H4 (cell line): ENCODE measurements around the gene CLP1. TPM values are rescaled to one million over a fixed set of nuclear protein-coding genes. Genes with fewer than 3 reads are reported as not detected.

Experiments used
- DNase-seq: peaks from one replicate; pipeline ENCODE4 v3.0.0-alpha.2; 2015; ENCODE audit warnings: low spot score
- total RNA-seq: library from RNA; depleted of rRNA; stranded (reverse); fragments of >200 nt; shearing (Covaris generic); gene quantifications from 2 replicates; pipeline ENCODE4 v1.2.3, GENCODE V29; 2014; rRNA removed

CLP1 gene
- 24.4 and 27.5 TPM in 2 replicates for total RNA-seq

DNA sequence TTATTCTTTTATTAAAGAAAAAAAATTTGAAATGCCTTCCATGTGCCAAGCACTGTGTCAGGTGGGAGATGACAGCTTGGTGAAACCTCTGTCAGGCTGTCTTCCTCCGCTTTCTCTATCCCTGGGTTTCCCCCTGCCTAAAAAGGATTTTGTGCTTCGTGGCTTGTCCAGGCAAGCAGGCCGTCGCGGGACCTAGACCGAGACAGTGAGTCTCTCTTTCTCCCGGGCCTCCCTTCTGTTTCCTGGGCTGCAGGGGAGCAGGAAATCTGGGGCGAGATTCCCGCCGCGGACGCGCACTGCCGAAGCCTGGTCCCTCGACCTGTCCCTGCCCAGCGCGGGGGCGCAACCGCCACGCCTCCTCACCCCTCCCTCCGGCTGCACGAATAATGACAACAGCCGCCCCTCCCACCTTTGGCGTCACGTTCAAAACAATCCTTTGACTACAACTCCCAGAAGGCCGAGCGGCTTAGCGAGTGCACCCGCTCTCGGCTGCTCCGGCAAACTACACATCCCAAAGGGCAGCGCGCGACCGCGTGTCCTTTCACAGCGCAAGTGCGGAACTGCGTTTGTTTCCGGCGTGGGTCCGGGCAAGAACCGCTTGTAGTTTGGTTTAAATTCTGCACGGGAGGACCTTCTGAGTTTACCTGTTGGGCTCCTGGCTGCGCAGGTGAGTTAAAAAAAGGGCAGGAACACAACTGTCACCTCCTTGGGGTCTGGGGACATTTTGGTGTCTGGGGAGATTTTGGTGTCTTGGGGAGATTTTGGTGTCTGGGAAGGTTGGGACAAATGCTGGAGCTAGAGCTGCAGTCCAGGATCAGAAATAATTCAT, at the start of gene CLP1:
CLP1 (plus strand) TSS at position 569 of the 829 bp plus-strand sequence. CDS start 1,715 bp downstream, outside the sequence.
- DNase-seq = peak; percentile 99

DNA sequence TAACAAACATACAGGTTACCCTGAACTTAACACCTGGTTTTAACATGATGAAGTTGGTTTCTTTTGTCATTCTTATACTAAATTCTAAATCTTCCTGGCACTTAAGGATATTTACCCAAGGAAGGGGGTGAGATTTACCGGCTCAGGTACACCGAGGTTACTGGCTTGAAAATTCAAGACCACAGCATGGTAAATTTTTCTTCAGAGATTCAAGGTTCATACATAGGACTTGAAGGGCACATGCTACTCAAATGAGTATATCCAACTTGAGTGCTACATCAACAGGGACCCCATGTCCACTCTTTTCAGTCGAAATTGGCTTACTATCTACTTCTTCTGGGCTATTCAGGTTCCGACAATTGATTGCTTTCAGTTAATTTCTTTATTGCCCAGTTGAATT, 47.4 kb upstream of the CLP1 start:
- no peak for DNase-seq

DNA sequence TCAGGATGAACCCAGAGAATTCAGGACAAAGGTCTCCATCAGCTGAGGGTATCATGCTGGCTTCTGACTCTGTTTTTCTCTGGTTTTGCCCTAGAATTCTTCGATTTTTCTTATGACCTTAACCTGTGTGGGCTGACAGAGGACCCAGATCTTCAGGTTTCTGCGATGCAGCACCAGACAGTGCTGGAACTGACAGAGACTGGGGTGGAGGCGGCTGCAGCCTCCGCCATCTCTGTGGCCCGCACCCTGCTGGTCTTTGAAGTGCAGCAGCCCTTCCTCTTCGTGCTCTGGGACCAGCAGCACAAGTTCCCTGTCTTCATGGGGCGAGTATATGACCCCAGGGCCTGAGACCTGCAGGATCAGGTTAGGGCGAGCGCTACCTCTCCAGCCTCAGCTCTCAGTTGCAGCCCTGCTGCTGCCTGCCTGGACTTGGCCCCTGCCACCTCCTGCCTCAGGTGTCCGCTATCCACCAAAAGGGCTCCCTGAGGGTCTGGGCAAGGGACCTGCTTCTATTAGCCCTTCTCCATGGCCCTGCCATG, 43.3 kb upstream of the CLP1 start:
- no peak for DNase-seq

DNA sequence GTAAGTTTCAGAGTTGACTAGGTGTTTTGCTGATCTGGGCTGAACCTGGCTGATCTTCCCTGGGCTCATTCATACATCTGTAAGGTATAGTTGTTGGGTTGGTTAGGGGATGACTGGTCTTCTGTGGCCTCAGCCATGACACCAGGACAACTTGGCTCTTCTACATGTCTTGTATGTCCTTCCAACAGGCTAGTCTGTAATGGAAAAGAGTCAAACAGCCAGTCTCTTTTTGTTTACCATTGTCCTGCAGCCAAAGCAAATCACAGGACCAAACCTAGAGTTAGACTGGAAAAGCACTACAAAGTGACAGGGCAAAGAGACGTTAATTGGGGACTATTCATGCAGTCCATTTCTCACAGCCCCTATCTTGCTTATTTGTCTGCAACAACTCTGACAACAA, 42.3 kb upstream of the CLP1 start:
- DNase-seq = no peak

DNA sequence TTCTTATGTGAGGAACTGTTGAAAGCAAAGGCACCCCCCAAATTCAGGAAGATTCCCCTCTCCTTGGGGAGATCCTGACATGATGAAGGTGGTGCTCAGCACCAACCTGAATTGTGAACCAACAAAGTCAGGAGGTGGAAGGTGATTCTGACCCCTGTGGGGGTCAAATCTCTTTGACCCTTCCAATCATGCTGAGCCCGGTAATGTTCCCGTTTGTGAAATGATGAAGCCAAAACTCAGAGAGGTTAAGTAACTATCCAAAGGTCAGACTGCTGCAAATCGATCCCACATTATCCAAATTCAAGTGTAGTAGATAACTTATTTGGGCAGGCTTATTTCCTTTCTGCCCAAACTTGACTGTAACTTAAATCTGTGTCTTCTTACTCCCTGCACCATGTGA, 41.0 kb upstream of the CLP1 start:
- no peak for DNase-seq

DNA sequence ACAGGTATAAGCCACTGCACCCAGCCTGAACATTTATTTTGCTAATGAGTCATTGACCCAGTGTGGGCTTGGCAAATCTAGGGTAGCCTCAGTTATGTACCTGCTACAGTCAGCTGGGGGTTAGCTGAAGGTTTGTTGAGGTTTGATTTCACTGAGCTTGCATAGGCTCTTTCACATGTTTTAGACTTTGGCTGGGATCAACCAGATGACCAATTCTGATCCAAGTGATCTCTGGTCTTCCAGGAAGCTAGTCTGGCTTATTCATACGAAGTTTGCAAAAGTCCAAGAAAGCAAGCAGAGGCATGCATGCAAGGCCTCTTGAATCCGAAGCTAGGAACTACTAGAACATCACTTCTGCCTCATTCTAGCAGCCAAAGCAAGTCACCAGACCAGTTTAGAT, 39.1 kb upstream of the CLP1 start:
- DNase-seq = no peak

DNA sequence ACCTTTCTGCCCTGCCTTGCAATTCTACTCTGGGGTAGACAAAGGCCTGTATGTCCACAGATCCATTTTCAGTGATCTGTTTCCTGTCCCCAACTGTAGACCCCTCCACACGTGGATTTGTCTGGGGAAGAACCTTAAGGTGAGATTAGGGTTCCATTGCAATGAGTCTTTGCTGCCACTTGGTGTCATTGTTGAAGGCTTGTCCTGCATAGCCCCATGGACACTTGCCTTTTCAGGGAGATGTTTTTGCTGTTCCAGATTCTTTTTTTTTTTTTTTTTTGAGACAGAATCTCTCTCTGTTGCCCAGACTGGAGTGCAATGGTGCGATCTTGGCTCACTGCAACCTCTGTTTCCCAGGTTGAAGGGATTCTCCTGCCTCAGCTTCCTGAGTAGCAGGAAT, 38.2 kb upstream of the CLP1 start:
- DNase-seq = no peak

DNA sequence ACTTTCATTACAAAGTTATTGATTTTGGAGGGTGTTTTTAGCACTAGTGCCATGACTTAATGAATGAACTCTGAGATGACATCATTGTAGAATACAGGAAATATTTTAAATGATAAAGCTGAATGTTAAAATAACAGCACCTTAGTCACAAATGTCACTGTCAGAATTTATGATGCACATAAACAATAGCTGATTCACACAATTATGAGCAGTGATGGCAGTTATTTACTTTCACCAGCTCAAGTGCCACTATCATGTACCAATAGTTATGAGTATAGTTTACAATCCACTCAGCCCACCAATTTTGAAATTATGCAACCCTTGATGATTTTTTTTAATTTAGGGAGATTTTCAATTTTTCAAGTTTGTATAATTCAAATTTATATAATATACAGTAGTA, 37.1 kb upstream of the CLP1 start:
- no peak for DNase-seq

DNA sequence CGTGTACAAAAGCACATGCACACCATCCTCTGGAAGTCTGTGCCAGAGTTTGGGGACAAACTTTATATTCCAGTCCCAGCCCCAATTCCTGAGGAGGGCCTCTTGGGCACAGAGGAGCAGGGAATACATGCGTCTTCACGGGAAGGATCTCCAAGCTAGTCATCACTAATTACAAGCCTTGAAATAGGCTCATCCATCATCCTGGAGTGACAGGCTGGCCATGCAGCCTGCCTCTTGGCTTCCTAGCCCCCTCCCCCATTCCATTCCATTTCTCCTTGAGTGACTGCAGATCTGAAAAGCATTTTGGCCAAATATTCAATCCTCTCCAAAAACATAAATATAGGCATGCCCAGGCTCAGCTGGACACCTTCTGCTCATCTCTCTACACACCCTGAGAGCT, 35.3 kb upstream of the CLP1 start:
- no peak for DNase-seq

DNA sequence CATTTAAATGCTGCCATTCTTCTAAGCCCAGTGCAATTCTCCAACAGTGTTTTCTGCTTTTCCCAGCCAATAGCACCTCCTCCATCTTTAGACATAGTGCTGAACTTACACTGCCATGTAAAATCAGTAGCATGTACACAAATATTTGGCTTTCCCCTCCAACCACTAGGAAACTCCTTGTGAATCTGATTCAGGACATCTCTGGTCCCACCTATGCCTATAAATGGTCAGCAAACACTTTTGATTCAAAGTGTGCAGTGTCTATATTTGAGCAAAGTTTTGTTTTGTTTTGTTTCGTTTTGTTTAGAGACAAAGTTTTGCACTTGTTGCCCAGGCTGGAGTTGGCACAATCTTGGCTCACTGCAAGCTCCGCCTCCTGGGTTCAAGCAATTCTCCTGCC, 32.7 kb upstream of the CLP1 start:
- DNase-seq = no peak

DNA sequence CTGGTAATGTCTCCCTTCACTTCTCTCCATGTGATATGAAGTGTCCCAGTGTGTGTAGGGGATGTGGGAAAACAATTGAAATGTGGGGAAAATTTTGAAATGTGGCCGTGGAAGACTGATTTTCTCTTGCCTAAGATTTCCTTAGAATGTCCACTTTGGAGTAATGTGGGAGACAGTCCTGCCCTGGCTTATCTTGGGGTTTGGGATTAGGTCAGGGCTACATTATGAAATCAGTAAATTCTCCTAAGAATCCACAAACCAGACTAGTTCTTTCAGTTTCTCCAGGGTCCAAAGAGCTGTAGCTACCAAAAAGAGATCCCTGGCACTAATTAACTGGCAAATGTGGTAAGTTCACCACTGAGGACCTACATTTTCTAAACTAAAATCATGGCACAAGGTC, 30.7 kb upstream of the CLP1 start:
- no peak for DNase-seq

DNA sequence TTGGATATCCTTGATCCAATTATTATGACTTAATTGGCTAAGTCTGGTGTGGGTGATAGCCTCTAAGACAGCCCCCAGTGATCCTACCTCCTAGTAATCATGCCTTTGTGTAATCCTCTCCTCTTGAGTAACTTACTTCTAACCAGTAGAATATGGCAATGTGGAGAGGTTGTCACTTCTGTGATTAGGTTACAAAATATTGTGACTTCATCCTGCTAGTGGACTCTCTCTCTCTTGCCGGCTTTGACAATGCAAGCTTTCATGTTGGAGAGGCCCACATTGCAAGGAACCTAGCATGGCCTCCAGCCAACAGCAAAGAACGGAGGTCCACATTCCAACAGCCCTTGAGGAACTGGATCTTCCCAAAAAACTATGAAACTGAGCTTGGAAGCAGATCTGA, 27.4 kb upstream of the CLP1 start:
- DNase-seq = no peak

DNA sequence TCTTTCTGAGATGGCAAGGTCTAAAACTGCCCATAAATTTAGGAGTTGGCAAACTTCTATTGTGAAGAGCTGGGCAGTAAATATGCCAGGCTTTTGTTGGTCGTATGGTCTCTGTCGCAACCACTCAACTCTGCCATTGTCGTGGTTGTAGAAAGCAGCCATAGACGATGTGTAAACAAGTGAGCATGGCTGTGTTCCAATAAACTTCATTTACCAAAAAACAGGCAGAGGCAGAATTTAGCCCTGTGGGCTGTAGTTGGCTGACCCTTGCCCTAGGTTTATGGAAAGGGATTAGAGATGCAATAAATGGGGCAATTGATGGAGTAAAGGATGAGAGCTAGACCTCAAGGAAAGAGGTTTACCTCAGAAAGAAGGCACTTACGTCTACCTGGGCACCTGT, 25.4 kb upstream of the CLP1 start:
- no peak for DNase-seq

DNA sequence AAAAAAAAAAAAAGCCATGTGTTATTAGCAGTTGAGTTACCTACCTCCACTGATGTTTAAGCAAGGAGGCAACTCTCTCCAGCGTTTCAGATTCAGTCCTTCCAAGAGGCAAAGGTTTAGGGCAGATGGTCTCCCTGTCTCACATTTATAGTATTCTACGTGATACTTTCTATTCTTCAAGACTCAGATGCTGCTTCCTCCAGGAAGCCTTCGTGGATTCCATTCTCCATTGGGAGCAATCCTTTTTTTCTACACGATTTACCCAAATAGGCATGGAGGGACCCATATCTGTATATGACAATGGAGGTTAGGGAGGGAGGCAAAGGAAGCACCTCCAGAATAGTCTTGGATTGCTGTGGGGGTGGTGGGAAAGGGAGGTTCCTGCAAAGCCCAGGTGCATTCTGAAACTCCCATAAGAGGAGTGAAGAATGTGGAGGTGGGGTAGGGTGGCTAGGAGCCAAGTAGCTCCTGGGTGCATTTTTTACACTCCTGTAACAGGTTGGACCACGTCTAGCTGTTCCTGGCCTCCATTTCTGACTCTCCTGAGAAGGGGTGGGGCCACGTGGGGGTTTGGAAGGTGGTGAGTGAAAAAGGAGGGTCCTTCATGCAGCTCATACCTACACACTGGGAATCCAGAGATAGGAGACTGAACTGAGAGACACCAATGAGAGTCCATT, 24.0 kb upstream of the CLP1 start:
- DNase-seq = no peak

DNA sequence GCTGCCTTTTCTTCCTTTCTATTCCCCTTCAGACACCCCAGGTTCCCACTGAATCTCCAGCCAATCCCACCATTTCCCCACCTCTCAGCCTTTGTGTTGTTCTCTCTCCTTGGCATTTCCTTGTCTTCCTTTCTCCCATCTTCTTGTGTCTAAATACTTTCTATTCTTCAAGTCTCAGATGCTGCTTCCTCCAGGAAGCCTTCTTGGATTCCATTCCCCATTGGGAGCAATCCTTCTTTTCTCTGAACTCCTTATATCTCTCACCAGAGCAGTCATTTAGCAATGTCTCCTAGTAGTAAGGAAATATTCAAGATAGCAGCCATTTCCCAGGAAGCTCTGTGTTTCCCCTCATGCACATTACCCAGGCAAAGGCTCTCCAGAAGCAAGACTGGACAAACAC, 23.3 kb upstream of the CLP1 start:
- no peak for DNase-seq

DNA sequence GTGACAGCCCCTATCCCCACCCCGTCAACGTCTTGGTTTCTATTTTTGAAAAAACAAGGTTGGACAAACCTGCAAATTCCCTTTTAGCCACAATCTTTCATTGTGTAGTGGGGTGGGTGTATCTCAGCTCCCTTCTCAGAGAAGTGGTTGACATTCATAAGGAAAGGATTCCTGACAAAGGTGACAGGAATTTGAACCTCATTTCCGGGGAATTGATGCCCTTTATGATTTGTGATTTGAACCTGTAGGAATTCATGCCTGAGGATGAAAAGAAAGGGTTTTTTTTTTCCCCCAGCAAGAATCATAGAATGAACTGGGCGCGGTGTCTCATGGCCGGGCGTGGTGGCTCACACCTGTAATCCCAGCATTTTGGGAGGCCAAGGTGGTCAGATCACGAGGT, 22.3 kb upstream of the CLP1 start:
- DNase-seq = no peak

DNA sequence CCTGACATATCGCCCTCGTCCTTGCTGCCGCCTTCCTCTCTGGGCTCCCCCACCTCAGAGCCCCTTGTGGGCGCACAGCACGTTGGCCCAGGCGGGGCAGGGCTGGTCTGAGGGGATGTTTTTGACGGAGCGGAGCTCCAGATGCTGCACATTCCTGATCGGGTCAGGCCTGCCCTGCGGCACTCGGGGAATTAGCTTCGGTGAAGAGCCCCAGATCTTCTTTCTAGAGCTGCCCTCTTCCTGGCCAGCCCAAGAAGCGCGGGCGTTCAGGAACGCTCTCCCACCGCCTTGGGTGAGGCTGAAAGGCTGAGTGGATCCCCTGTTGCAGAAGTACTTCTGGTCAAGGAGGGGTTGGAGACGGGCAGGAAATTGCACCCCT, 19.9 kb upstream of the CLP1 start:
- no peak for DNase-seq

DNA sequence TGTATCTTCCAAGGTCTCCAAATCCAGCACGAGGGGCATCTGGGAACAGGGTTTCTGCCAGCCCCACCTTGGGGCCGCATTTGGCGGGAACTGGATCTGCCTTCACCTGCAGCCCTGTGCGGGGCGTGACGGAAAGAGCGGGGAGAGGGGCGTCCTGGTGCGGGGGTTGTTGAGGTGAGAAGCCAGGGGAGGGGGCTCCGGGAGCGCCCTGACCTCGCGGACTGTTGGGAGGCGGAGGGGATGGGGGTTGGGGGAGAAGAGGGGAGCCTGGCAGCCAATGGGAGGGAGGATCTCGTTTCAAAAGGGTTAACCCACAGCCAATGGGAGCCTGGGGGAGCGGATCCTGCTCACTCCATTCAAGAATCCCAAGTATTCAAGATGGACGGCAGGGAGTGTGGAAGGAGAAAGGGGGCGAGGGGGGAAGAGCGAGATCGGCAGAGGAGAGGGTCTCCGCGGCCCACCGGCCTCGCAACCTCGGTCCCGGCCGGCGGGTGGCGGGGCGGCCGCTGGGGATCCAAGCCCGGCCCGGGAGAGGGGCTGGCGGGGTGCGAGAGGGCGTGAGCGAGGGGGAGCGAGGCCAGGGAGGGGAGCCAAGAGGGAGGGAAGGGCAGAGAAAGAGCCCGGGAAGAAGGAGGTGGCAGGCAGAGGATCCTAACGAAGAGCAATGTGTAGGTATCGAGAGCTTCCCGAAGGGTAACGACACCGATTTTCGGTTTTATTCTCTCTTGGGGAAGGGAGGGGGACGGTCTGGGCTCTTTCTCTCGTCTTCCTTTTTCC, 19.4 kb upstream of the CLP1 start:
- DNase-seq = peak; percentile 82

DNA sequence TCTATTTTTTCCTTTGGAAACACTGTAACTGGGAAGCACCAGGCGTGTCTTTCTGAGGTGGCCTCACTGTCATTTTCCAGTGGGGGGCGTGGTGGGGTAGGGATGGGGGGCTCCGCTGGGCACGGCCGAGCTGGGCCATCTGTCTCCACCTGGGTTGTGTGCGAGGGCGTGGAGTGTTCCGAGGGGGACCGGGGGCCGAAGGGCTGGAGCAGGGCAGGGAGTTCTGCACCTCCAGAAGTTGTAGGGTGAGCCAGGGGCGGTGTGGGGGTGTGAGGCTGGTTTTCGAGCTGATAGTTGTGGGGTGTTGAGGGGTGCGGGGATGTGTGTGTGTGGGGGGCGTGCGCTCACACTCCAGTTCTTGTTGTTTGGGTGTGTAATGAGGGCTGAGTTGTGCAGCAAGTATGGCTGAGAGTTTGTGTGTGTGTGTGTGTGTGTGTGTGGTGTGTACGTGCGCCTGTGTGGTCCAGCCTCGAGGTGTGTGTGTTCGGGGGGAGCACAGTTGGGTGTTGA, 18.7 kb upstream of the CLP1 start:
- no peak for DNase-seq

DNA sequence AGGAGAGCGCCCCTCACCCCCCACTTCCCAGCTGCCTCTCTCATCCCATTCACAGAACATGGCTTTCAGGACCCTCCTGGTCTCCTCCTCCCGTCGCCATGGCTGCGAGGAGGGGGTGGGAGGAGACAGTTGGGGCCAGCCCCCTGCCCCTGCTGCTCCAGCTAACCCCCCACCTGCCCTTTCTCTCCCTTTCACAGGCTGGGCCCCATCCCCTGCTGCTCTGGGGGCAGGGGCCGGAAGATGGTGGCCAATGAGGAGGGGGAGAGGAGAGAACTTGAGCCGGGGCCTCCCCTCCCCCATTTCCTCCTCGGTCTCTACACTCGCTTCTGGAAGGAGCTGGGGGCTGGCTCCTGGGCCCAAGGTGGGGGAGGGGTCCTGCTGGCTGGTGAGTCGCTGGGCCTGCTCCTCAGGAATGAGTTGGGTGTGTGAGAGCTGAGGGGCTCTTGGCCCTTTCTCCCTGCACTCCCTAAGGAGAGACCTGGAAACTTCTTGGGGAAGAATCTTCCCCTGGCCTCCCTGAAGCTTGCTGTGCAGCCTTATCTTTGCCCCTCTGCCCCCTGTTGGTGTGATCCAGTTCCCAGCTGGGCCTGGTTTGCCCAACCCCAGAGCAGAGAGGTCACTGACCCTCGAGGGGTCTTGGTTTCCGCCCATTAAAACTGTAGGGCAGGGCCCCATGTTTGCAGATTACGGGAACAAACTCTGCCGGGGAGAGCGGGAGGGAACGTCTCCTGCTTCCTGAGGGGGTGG, 18.1 kb upstream of the CLP1 start:
- DNase-seq = no peak

DNA sequence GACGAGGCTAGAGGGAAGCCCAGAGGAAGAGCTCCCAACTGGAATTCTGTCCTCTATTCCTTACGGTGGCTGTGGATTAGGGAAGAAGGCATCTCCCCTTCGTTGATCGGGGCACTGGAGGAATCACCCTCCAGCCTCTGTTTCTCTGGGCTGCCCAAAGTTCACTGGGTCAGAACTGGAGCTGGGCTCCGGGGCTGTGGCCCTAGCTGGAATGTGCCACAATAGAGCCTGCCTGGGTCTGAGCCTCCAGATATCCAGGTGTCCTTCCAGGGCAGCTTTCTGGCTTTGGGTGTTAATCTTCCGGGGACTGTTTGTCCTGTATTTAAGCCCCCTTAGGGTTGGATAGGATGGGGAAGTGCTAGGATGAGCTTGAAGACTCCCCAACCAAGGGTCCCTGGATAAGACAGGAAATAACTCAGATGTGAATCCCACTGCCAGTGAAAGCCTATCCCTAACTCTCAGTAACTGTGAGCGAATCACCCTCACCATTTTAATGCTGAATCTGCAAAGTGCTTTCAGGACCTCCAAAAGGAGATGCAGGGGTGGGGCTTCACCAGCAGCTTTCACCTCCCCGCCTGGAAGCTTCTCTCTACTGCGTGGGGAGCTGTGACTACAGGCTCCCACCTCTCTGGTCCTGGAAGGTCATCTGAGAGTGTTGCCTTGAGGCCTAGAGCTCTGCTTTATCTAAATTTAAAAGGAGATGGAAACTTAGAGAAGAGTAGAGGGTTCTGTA, 17.3 kb upstream of the CLP1 start:
- no peak for DNase-seq
